ENCODE results near the gene TRAPPC5. TPM values are rescaled to one million over a fixed set of nuclear protein-coding genes. Genes with fewer than 3 reads are reported as not detected.

The TRAPPC5 gene
- total RNA-seq, 1 experiment from 2014 or later = 101 TPM

- no peak for TF ChIP-seq REST (IDR thresholded peaks at IDR 0.05; ENCODE audit: low read depth)
These were observed 5.2 kb downstream of the TRAPPC5 start (continued) for GRCh38 chr19:7685546-7686445.

GRCh38 chr19:7687177-7687576 lies 6.5 kb downstream of the TRAPPC5 start:
- H3K9ac ChIP-seq (ENCODE audit: low read length) = no peak overlapping the region
- no TSS peak for BruUV-seq (replicated peaks)

More at GRCh38 chr19:7687177-7687576, 6.5 kb downstream of the TRAPPC5 start:
- Histone ChIP-seq H3K79me2 (ENCODE audit: insufficient read depth, low read length) (peaks cover 7% of the 10 kb centered on the region; the same call in 1 of the 2 replicates), H3K4me3 (replicated peaks in 1 of 2; ENCODE audit: low read depth in 1 of 2, low read length in 2 of 2) (no peak overlapping the region), H2AFZ (ENCODE audit: low read depth, low read length, poor library complexity, severe bottlenecking) (no peak overlapping the region), H4K20me1 (ENCODE audit: insufficient read depth) (no peaks in the 10 kb centered on the region), H3K27me3 (ENCODE audit: insufficient read depth, low read length) (no peaks in the 10 kb centered on the region), H3K9me3 (ENCODE audit: control insufficient read depth in 1 of 2, insufficient read depth in 1 of 2, low read depth in 1 of 2, low read length in 2 of 2) (peaks cover 0 to 5% of the 10 kb centered on the region in 2 experiments; a peak in 1 of 4 replicates), H3K4me2 (ENCODE audit: low read length) (no peak overlapping the region), H3K36me3 (ENCODE audit: control insufficient read depth in 1 of 2, insufficient read depth in 2 of 2, low read length in 2 of 2) (peaks cover 4 to 9% of the 10 kb centered on the region in 2 experiments; a peak in 3 of 4 replicates), H3K27ac (ENCODE audit: low read depth, low read length) (no peak overlapping the region), H3K9me2 (ENCODE audit: insufficient read depth) (no peaks in the 10 kb centered on the region), H3K4me1 (ENCODE audit: control insufficient read depth in 1 of 2, insufficient read depth in 2 of 2, low read length in 2 of 2) (peaks cover under 1% of the 10 kb centered on the region in 2 experiments; a peak in 3 of 4 replicates)
- ChIA-PET POLR2A (no interaction called here), CTCF (no interaction called here), RAD21 (ENCODE audit: low non-redundant PET in 1 of 2, low total read pairs in 2 of 2, uncharacterized antibody in 2 of 2, unreplicated experiment in 2 of 2) (no interaction called here)
- TF ChIP-seq CBX3 (IDR thresholded peaks at IDR 0.05; ENCODE audit: low read depth) (no peak), ELF1 (IDR thresholded peaks at IDR 0.05; ENCODE audit: borderline replicate concordance, low read depth) (no peak), SRF (IDR thresholded peaks at IDR 0.05; ENCODE audit: low read depth) (no peak), ATF3 (IDR thresholded peaks at IDR 0.05) (no peak), EZH2 (IDR thresholded peaks at IDR 0.05) (no peak), MAX (IDR thresholded peaks at IDR 0.05) (no peak), ZNF274 (IDR thresholded peaks at IDR 0.05; ENCODE audit: low read depth, low read length) (no peak), EZH2phosphoT487 (IDR thresholded peaks at IDR 0.05; ENCODE audit: borderline replicate concordance) (no peak), POLR2A (IDR thresholded peaks at IDR 0.05; ENCODE audit: borderline replicate concordance, extremely low read depth, insufficient read depth, insufficient read length) (no peak), TCF7L2 (IDR thresholded peaks at IDR 0.05; ENCODE audit: borderline replicate concordance, extremely low read depth, insufficient read depth, insufficient read length) (no peak), ZBTB33 (IDR thresholded peaks at IDR 0.05; ENCODE audit: extremely low read depth, insufficient replicate concordance, low read length) (no peak)
- intact Hi-C loops (cut with micrococcal nuclease) = loop anchor here (10.0 kb wide), 1 partner anchor 332 kb away; no protein-coding TSS in a partner anchor
- no peak for DNase-seq (ENCODE audit: low read depth, low spot score)
- ATAC-seq = no peak
